ENCODE results near the gene ADAT3. TPM values are rescaled to one million over a fixed set of nuclear protein-coding genes. Genes with fewer than 3 reads are reported as not detected.

ADAT3 gene
- total RNA-seq, 1 experiment from 2014 or later: 10.0 TPM

- peak; percentile 91 for DNase-seq
- Histone ChIP-seq H3K27me3 (ENCODE audit: control insufficient read depth, insufficient read depth, low read length) (peaks cover 6% of the 10 kb centered on the region; the same call in 1 of the 2 replicates), H3K36me3 (replicated peaks; ENCODE audit: control insufficient read depth, insufficient read depth, low read length) (no peaks in the 10 kb centered on the region), H3K4me3 (ENCODE audit: insufficient read depth, low read depth, low read length) (peak overlapping the region; percentile 72)
These were observed 42.5 kb upstream of the ADAT3 start for GRCh38 chr19:1862424-1863327.

- Histone ChIP-seq H3K27me3 (ENCODE audit: control insufficient read depth, insufficient read depth, low read length) (peaks cover 6% of the 10 kb centered on the region; the same call in 1 of the 2 replicates), H3K4me3 (ENCODE audit: insufficient read depth, low read depth, low read length) (peak within 1 kb of the TSS; percentile 72), H3K36me3 (replicated peaks; ENCODE audit: control insufficient read depth, insufficient read depth, low read length) (no peaks in the 10 kb centered on the region)
- no peak for DNase-seq
These were observed 41.9 kb upstream of the ADAT3 start, which contains the start of gene KLF16 for GRCh38 chr19:1863328-1863637. Gene KLF16 (minus strand): TSS chr19:1863579. CDS start chr19:1863497, 82 bp downstream.

- Histone ChIP-seq H3K36me3 (replicated peaks; ENCODE audit: control insufficient read depth, insufficient read depth, low read length) (no peaks in the 10 kb centered on the region), H3K4me3 (ENCODE audit: insufficient read depth, low read depth, low read length) (peak overlapping the region; percentile 70), H3K27me3 (ENCODE audit: control insufficient read depth, insufficient read depth, low read length) (peaks cover 6% of the 10 kb centered on the region; the same call in 1 of the 2 replicates)
- DNase-seq: peak; percentile 100
These were observed 41.3 kb upstream of the ADAT3 start for GRCh38 chr19:1863638-1864479.

- Histone ChIP-seq H3K36me3 (replicated peaks; ENCODE audit: control insufficient read depth, insufficient read depth, low read length) (no peaks in the 10 kb centered on the region), H3K4me3 (ENCODE audit: insufficient read depth, low read depth, low read length) (peak overlapping the region; percentile 70), H3K27me3 (ENCODE audit: control insufficient read depth, insufficient read depth, low read length) (peaks cover 6% of the 10 kb centered on the region; the same call in 1 of the 2 replicates)
- peak; percentile 97 for DNase-seq
These were observed 40.6 kb upstream of the ADAT3 start for GRCh38 chr19:1864480-1865171.

GRCh38 chr19:1865172-1866010 lies 39.8 kb upstream of the ADAT3 start:
- no peaks in the 10 kb centered on the region for H3K36me3 ChIP-seq (replicated peaks; ENCODE audit: control insufficient read depth, insufficient read depth, low read length)
- no peak for DNase-seq
- peak overlapping the region; percentile 70 for H3K4me3 ChIP-seq (ENCODE audit: insufficient read depth, low read depth, low read length)
- peaks cover 6% of the 10 kb centered on the region; the same call in 1 of the 2 replicates for H3K27me3 ChIP-seq (ENCODE audit: control insufficient read depth, insufficient read depth, low read length)

GRCh38 chr19:1866693-1867348 lies 38.4 kb upstream of the ADAT3 start:
- Histone ChIP-seq H3K4me3 (ENCODE audit: insufficient read depth, low read depth, low read length) (no peak overlapping the region), H3K27me3 (ENCODE audit: control insufficient read depth, insufficient read depth, low read length) (peaks cover 3% of the 10 kb centered on the region; the same call in 1 of the 2 replicates), H3K36me3 (replicated peaks; ENCODE audit: control insufficient read depth, insufficient read depth, low read length) (no peaks in the 10 kb centered on the region)
- no peak for DNase-seq

- H3K4me3 ChIP-seq (ENCODE audit: insufficient read depth, low read depth, low read length): no peak overlapping the region
- H3K27me3 ChIP-seq (ENCODE audit: control insufficient read depth, insufficient read depth, low read length): no peaks in the 10 kb centered on the region
- no peaks in the 10 kb centered on the region for H3K36me3 ChIP-seq (replicated peaks; ENCODE audit: control insufficient read depth, insufficient read depth, low read length)
- DNase-seq: no peak
These were observed 37.9 kb upstream of the ADAT3 start for GRCh38 chr19:1867349-1867724.

GRCh38 chr19:1868971-1869370 lies 36.2 kb upstream of the ADAT3 start:
- Histone ChIP-seq H3K36me3 (replicated peaks; ENCODE audit: control insufficient read depth, insufficient read depth, low read length) (no peaks in the 10 kb centered on the region; the same call in 1 of the 2 replicates), H3K4me3 (ENCODE audit: insufficient read depth, low read depth, low read length) (no peak overlapping the region), H3K27me3 (ENCODE audit: control insufficient read depth, insufficient read depth, low read length) (no peaks in the 10 kb centered on the region)
- DNase-seq: no peak

- no peak for DNase-seq
- H3K4me3 ChIP-seq (ENCODE audit: insufficient read depth, low read depth, low read length): no peak overlapping the region
- H3K27me3 ChIP-seq (ENCODE audit: control insufficient read depth, insufficient read depth, low read length): no peaks in the 10 kb centered on the region
- no peaks in the 10 kb centered on the region; the same call in 1 of the 2 replicates for H3K36me3 ChIP-seq (replicated peaks; ENCODE audit: control insufficient read depth, insufficient read depth, low read length)
These were observed 34.0 kb upstream of the ADAT3 start for GRCh38 chr19:1871140-1871597.

- Histone ChIP-seq H3K4me3 (ENCODE audit: insufficient read depth, low read depth, low read length) (no peak overlapping the region), H3K27me3 (ENCODE audit: control insufficient read depth, insufficient read depth, low read length) (no peaks in the 10 kb centered on the region), H3K36me3 (replicated peaks; ENCODE audit: control insufficient read depth, insufficient read depth, low read length) (no peaks in the 10 kb centered on the region; the same call in 1 of the 2 replicates)
- no peak for DNase-seq
These were observed 33.6 kb upstream of the ADAT3 start for GRCh38 chr19:1871630-1872029.

- H3K4me3 ChIP-seq (ENCODE audit: insufficient read depth, low read depth, low read length): no peak overlapping the region
- DNase-seq: no peak
- no peaks in the 10 kb centered on the region for H3K27me3 ChIP-seq (ENCODE audit: control insufficient read depth, insufficient read depth, low read length)
- no peaks in the 10 kb centered on the region; the same call in 1 of the 2 replicates for H3K36me3 ChIP-seq (replicated peaks; ENCODE audit: control insufficient read depth, insufficient read depth, low read length)
These were observed 32.2 kb upstream of the ADAT3 start for GRCh38 chr19:1872807-1873523.

- no peaks in the 10 kb centered on the region for H3K27me3 ChIP-seq (ENCODE audit: control insufficient read depth, insufficient read depth, low read length)
- H3K36me3 ChIP-seq (replicated peaks; ENCODE audit: control insufficient read depth, insufficient read depth, low read length): no peaks in the 10 kb centered on the region; the same call in 1 of the 2 replicates
- DNase-seq: no peak
- no peak overlapping the region for H3K4me3 ChIP-seq (ENCODE audit: insufficient read depth, low read depth, low read length)
These were observed 31.4 kb upstream of the ADAT3 start for GRCh38 chr19:1873524-1874473.

Data from H7 (cell line).